HepG2 (cell line): ENCODE data around the gene KLF7. TPM values are rescaled to one million over a fixed set of nuclear protein-coding genes. Genes with fewer than 3 reads are reported as not detected.

ENCODE experiments used
- ATAC-seq: fragments of 200-7000 bp; cut with Tn5 transposase; 3 replicates; pipeline ENCODE4 v1.9.1; 2020; ENCODE audit warnings: mild to moderate bottlenecking, moderate library complexity
- BruUV-seq: library from RNA; stranded (reverse); fragments of 400-500 nt; replicated peaks from 2 replicates; lab custom pipeline; 2021; lab: Mats Ljungman, UMichigan
- CTCF ChIA-PET: fragments of 300-600 bp; formaldehyde crosslinking; extraction: SDS; loops from one replicate; lab custom pipeline; 2021; ENCODE audit warnings: low total read pairs, inconsistent platforms, low intra/inter-chr PET ratio; lab: Yijun Ruan, JAX
- POLR2A ChIA-PET: fragments of 350-600 bp; sonication (Branson Sonifier 250); formaldehyde crosslinking; loops from one replicate; lab custom pipeline; 2020; ENCODE audit warnings: antibody characterized with exemption, inconsistent platforms; lab: Yijun Ruan, JAX
- DNase-seq: peaks from one replicate; pipeline ENCODE4 v3.0.0-alpha.2; 2015; ENCODE audit warnings: low spot score
- FAIRE-seq: peaks from 3 replicates; lab custom pipeline; 2011; peaks lifted over from hg19 to GRCh38; lab: Jason Lieb, UNC
- H2AFZ ChIP-seq: one replicate; pipeline ENCODE4 v1.6.1; 2011; ENCODE audit warnings: low read length, inconsistent platforms
- H3K27ac ChIP-seq: fragments of 300-600 bp; 3 replicates; pipeline ENCODE4 v1.8.0; 2011; ENCODE audit warnings: mixed run types, mild to moderate bottlenecking, mixed read lengths, low read length, inconsistent platforms; ENCODE audit not compliant: insufficient read depth; ENCODE audit errors: extremely low read length
- H3K27me3 ChIP-seq, 2 experiments: fragments of 200-600 bp in 1 of 2; 2 replicates in 1 of 2; 3 replicates in 1 of 2; pipeline versions ENCODE4 v1.6.0 to v1.8.0; 2011; ENCODE audit warnings: low read length in 2 of 2, mild to moderate bottlenecking in 2 of 2, moderate library complexity in 2 of 2, inconsistent platforms in 1 of 2; ENCODE audit not compliant: insufficient read depth in 2 of 2, control insufficient read depth in 1 of 2
- H3K36me3 ChIP-seq, 2 experiments: fragments of 200-600 bp in 1 of 2; replicated peaks in 1 of 2; 2 replicates in 1 of 2; 3 replicates in 1 of 2; pipeline versions ENCODE4 v1.5.1 to v1.8.0; 2011; ENCODE audit warnings: low read length in 2 of 2, inconsistent platforms in 1 of 2; ENCODE audit not compliant: insufficient read depth in 2 of 2, control insufficient read depth in 1 of 2
- H3K4me1 ChIP-seq: 2 replicates; pipeline ENCODE4 v1.5.1; 2012; ENCODE audit warnings: low read length, inconsistent platforms; ENCODE audit not compliant: insufficient read depth
- H3K4me2 ChIP-seq: 2 replicates; pipeline ENCODE4 v1.6.0; 2011; ENCODE audit warnings: low read depth, low read length, inconsistent platforms
- H3K4me3 ChIP-seq, 3 experiments: fragments of 200-600 bp in 1 of 3; sonication (generic), shearing (Covaris generic) in 1 of 3; replicated peaks in 1 of 3; 2 replicates each; pipeline ENCODE4 v1.5.1; 2011 to 2016; ENCODE audit warnings: low read length in 3 of 3, inconsistent platforms in 2 of 3, low read depth in 2 of 3, mild to moderate bottlenecking in 2 of 3, control low read depth in 1 of 3, mixed read lengths in 1 of 3; ENCODE audit not compliant: insufficient read depth in 1 of 3
- H3K79me2 ChIP-seq: one replicate; pipeline ENCODE4 v1.6.1; 2011; ENCODE audit warnings: low read length, inconsistent platforms; ENCODE audit not compliant: insufficient read depth
- H3K9ac ChIP-seq: 2 replicates; pipeline ENCODE4 v1.6.0; 2011; ENCODE audit warnings: mild to moderate bottlenecking, low read depth, low read length, inconsistent platforms; ENCODE audit not compliant: insufficient read depth
- H3K9me3 ChIP-seq: 2 replicates; pipeline ENCODE4 v1.5.1; 2012; ENCODE audit warnings: mild to moderate bottlenecking, low read length
- H4K20me1 ChIP-seq: 2 replicates; pipeline ENCODE4 v1.6.0; 2011; ENCODE audit warnings: inconsistent platforms, mild to moderate bottlenecking, low read length, moderate library complexity; ENCODE audit not compliant: insufficient read depth
- AGO1 ChIP-seq: fragments of 200-400 bp; formaldehyde crosslinking; IDR thresholded peaks from 2 replicates; pipeline ENCODE4 v1.6.1; 2017; ENCODE audit warnings: mild to moderate bottlenecking, low read depth, low read length, moderate library complexity; ENCODE audit not compliant: poor library complexity, severe bottlenecking
- CHCHD3 ChIP-seq: sonication (generic); formaldehyde crosslinking; IDR thresholded peaks from 2 replicates; pipeline ENCODE4 v1.8.0; 2022; ENCODE audit warnings: mild to moderate bottlenecking, missing genetic modification reagents, moderate library complexity
- CREM ChIP-seq, 2 experiments: sonication (generic) in 1 of 2; formaldehyde crosslinking in 1 of 2; IDR thresholded peaks; 2 replicates each; pipeline versions ENCODE4 v1.4.0 to v1.6.1; 2016 to 2020; ENCODE audit warnings: antibody characterized with exemption in 1 of 2, mild to moderate bottlenecking in 1 of 2, missing genetic modification reagents in 1 of 2
- FOXA3 ChIP-seq: IDR thresholded peaks from 2 replicates; pipeline ENCODE4 v1.6.1; 2016; ENCODE audit warnings: missing genetic modification reagents, missing compliant biosample characterization
- FOXP1 ChIP-seq, 2 experiments: fragments of 450-650 bp in 1 of 2; IDR thresholded peaks; 2 replicates each; pipeline ENCODE4 v1.6.1; 2017 to 2018; ENCODE audit warnings: antibody characterized with exemption in 1 of 2
- GRHL1 ChIP-seq: sonication (generic); formaldehyde crosslinking; conservative IDR thresholded peaks from 2 replicates; pipeline ENCODE4 v1.8.0; 2022; ENCODE audit warnings: missing genetic modification reagents
- HOXD1 ChIP-seq: sonication (generic); formaldehyde crosslinking; IDR thresholded peaks from 2 replicates; pipeline ENCODE4 v1.5.0; 2020; ENCODE audit warnings: missing genetic modification reagents
- NBN ChIP-seq: fragments of 450-650 bp; conservative IDR thresholded peaks from 2 replicates; pipeline ENCODE4 v1.6.1; 2017
- NCOR1 ChIP-seq: fragments of 200-600 bp; sonication (generic); IDR thresholded peaks from 2 replicates; pipeline ENCODE4 v1.7.0; 2017; ENCODE audit warnings: antibody characterized with exemption, low read length, borderline replicate concordance
- RAD51 ChIP-seq: fragments of 450-650 bp; IDR thresholded peaks from 2 replicates; pipeline ENCODE4 v1.6.1; 2016; ENCODE audit warnings: borderline replicate concordance
- RXRA ChIP-seq: sonication (generic); formaldehyde crosslinking; IDR thresholded peaks from 2 replicates; pipeline ENCODE4 v1.5.1; 2020; ENCODE audit warnings: missing genetic modification reagents
- TAF15 ChIP-seq: fragments of 200-400 bp; formaldehyde crosslinking; IDR thresholded peaks from one replicate; pipeline ENCODE4 v1.6.1; 2018; ENCODE audit warnings: mild to moderate bottlenecking, low read depth, low read length; ENCODE audit not compliant: poor library complexity, severe bottlenecking
- TBP ChIP-seq: sonication (generic); formaldehyde crosslinking; IDR thresholded peaks from 2 replicates; pipeline ENCODE4 v1.5.0; 2020; ENCODE audit warnings: missing genetic modification reagents
- TBX3 ChIP-seq: fragments of 450-650 bp; IDR thresholded peaks from 2 replicates; pipeline ENCODE4 v1.6.1; 2017; ENCODE audit warnings: antibody characterized with exemption, mild to moderate bottlenecking, inconsistent platforms, borderline replicate concordance
- TRIM22 ChIP-seq: fragments of 450-650 bp; IDR thresholded peaks from 2 replicates; pipeline ENCODE4 v1.6.1; 2017
- XBP1 ChIP-seq: sonication (generic); formaldehyde crosslinking; IDR thresholded peaks from 2 replicates; pipeline ENCODE4 v1.5.0; 2020; ENCODE audit warnings: missing genetic modification reagents
- YEATS4 ChIP-seq: sonication (generic); formaldehyde crosslinking; IDR thresholded peaks from 2 replicates; pipeline ENCODE4 v1.4.0; 2020; ENCODE audit warnings: missing genetic modification reagents, borderline replicate concordance
- ZFP41 ChIP-seq: sonication (generic); formaldehyde crosslinking; IDR thresholded peaks from 2 replicates; pipeline ENCODE4 v1.4.0; 2020; ENCODE audit warnings: mild to moderate bottlenecking, missing genetic modification reagents, borderline replicate concordance
- ZNF382 ChIP-seq: sonication (generic); formaldehyde crosslinking; IDR thresholded peaks from 2 replicates; pipeline ENCODE4 v1.5.0; 2020; ENCODE audit warnings: missing genetic modification reagents, mild to moderate bottlenecking, borderline replicate concordance
- ZNF530 ChIP-seq: sonication (generic); formaldehyde crosslinking; IDR thresholded peaks from 2 replicates; pipeline ENCODE4 v1.5.0; 2020; ENCODE audit warnings: low read depth, mild to moderate bottlenecking, missing genetic modification reagents
- ZNF572 ChIP-seq: sonication (generic); formaldehyde crosslinking; IDR thresholded peaks from 2 replicates; pipeline ENCODE4 v1.5.1; 2020; ENCODE audit warnings: mild to moderate bottlenecking, missing genetic modification reagents
- ZNF691 ChIP-seq: sonication (generic); formaldehyde crosslinking; IDR thresholded peaks from 2 replicates; pipeline ENCODE4 v1.4.0; 2020; ENCODE audit warnings: missing genetic modification reagents, low read depth, mild to moderate bottlenecking, borderline replicate concordance
- ZNF746 ChIP-seq: sonication (generic); formaldehyde crosslinking; IDR thresholded peaks from 2 replicates; pipeline ENCODE4 v1.8.0; 2022; ENCODE audit warnings: mild to moderate bottlenecking, missing genetic modification reagents
- whole genome bisulfite sequencing: methylation state at CpG from one replicate; pipeline ENCODE4 v1.1.6; 2017; ENCODE audit warnings: low lambda C conversion rate; 5-methylcytosine and 5-hydroxymethylcytosine counted together
- in situ Hi-C: cut with HindIII; loops from 2 replicates; pipeline ENCODE4 v1.10.0; 2017; ENCODE audit warnings: low pct_unique_long_range_greater_than_20kb; ENCODE audit not compliant: extremely low pct_ligation_motif_present
- intact Hi-C: fragments of 100-400 bp; cut with micrococcal nuclease; formaldehyde crosslinking; loops from one replicate; pipeline ENCODE4 v1.10.0; 2022; ENCODE audit not compliant: unreplicated experiment
- polyA plus RNA-seq, 8 experiments: library from polyadenylated mRNA; depleted of rRNA in 3 of 8; stranded (reverse) in 7 of 8; unstranded in 1 of 8; fragments of >200 nt; fragmentation: Illumina TruSeq in 4 of 8; extraction: Trizol in 4 of 8; gene quantifications; 2 replicates each; pipeline versions ENCODE4 v1.2.1 to v1.2.3, GENCODE V29; 2011 to 2016; ENCODE audit warnings: low read depth in 4 of 8, missing spikeins in 1 of 8, mixed read lengths in 1 of 8; ENCODE audit not compliant: insufficient read depth in 1 of 8
- total RNA-seq, 5 experiments: library from RNA; depleted of rRNA; stranded (reverse); fragments of >200 nt; fragmentation: Illumina TruSeq; extraction: Trizol; gene quantifications; 2 replicates each; pipeline ENCODE4 v1.2.3, GENCODE V29; 2016; ENCODE audit warnings: low read depth in 1 of 5

The KLF7 gene
- total and polyA plus RNA-seq, 2 of the 13 experiments (the other 11 are each of a cell fraction or from before 2014, with no cell fraction given), result 2.6 to 5.4 TPM

DNA sequence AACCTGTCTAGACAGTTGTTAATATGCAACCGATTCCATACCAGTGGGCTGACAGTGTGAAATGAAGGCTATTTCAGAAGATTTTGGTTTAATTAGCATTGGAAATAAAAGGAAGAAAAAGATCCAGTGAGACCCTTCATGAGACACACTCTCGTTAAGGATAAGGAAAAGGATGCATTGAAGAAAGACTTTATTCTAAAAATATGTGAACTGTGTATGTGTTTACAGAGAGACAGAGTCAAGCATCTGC is 2.1 kb downstream of the KLF7 start:
- H3K27ac ChIP-seq, result peak overlapping the region; percentile 23
- peaks cover 0 to 4% of the 10 kb centered on the region in 2 experiments; a peak in 2 of 5 replicates for H3K27me3 ChIP-seq
- no peaks in the 10 kb centered on the region for H3K9me3 ChIP-seq
- H3K79me2 ChIP-seq, result peaks cover 11% of the 10 kb centered on the region
- intact Hi-C loops (loop anchor here (2.0 to 10.0 kb wide), 4 partner anchors 81 to 311 kb away; no protein-coding TSS in a partner anchor), in situ Hi-C loops (no loop called here)
- peak overlapping the region; percentile 95 for H3K4me2 ChIP-seq
- no peaks in the 10 kb centered on the region for H3K36me3 ChIP-seq
- no TSS peak for BruUV-seq
- ChIA-PET CTCF (no interaction called here), POLR2A (no interaction called here)
- H2AFZ ChIP-seq, result no peak overlapping the region
- H3K4me3 ChIP-seq, result peak overlapping the region; percentile 56 to 86 (median 78); a peak in 5 of 6 replicates
- FAIRE-seq, result no peak
- peaks cover 5% of the 10 kb centered on the region; the same call in 1 of the 2 replicates for H4K20me1 ChIP-seq
- H3K4me1 ChIP-seq, result peaks cover 41% of the 10 kb centered on the region
- DNase-seq, result no peak
- no peak for ATAC-seq
- 0% methylated on average over 2 of the region's 2 CpGs for WGBS
- peak overlapping the region; percentile 98; the same call in 1 of the 2 replicates for H3K9ac ChIP-seq
- TF ChIP-seq TBP (CRISPR knock-in tag) (no peak), RAD51 (no peak), XBP1 (CRISPR knock-in tag) (no peak), NBN (no peak), ZNF746 (CRISPR knock-in tag) (no peak), FOXA3 (0 out of 2 replicates have a peak, but pooled peaks have one; percentile 0), RXRA (CRISPR knock-in tag) (no peak), AGO1 (no peak), FOXP1 (IDR thresholded peaks at IDR 0.05) (no peak), FOXP1 (CRISPR knock-in tag; IDR thresholded peaks at IDR 0.05) (0 out of 2 replicates have a peak, but pooled peaks have one; percentile 4), CHCHD3 (CRISPR knock-in tag) (no peak), NCOR1 (peak; percentile 50; the same call in 1 of the 2 replicates), YEATS4 (no peak), CREM (IDR thresholded peaks at IDR 0.05) (0 out of 2 replicates have a peak, but pooled peaks have one; percentile 27), CREM (CRISPR knock-in tag; IDR thresholded peaks at IDR 0.05) (no peak), ZNF572 (CRISPR knock-in tag) (no peak), ZNF691 (no peak), GRHL1 (CRISPR knock-in tag) (no peak), TRIM22 (no peak), ZNF530 (CRISPR knock-in tag) (no peak), TAF15 (no peak), ZFP41 (CRISPR knock-in tag) (no peak), TBX3 (peak; percentile 24; the same call in 1 of the 2 replicates), HOXD1 (no peak), ZNF382 (no peak)
